ENCODE data around the gene ENO2. TPM values are rescaled to one million over a fixed set of nuclear protein-coding genes. Genes with fewer than 3 reads are reported as not detected.

Gene ENO2
- polyA plus RNA-seq, 1 of the 3 experiments (the other 2 are of a cell fraction) = 50.6 TPM

DNA sequence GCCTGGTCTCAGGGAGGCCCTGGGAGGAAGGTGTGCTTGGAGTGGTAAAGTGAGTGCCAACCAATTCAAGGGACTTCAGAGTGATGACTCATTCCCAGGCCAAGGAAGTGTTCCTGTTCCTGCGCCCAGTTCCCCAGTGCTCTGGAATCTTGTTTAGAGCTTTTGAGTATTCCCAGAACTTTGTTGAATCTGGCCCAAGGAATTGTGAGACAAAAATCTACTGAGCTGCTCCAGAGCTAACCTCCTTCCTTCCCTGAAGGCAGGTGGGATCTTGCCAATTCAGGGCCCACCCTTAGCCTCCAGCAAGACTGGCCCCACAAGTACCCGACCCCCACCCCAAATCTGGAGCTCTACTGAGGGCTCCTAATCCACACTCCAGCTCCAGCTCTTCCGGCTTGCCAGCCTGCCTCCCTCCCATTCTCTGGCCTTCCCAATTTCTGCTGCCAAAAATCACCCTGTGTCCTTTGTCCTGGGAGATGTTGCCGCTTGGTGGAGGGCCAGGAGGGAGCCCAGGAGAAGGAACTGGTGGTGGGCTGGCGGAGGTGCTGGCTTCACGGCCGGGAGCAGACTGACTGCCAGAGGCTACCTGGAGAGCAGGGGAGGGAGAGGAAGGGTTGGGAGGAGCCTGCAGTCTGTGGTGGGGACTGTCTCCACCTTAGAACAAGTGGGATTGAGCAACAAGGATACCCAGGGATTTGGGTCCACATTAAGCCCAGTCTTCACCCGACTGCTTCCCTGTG is 11.3 kb downstream of the ENO2 start (continued):
- TF ChIP-seq, protein P1, sequence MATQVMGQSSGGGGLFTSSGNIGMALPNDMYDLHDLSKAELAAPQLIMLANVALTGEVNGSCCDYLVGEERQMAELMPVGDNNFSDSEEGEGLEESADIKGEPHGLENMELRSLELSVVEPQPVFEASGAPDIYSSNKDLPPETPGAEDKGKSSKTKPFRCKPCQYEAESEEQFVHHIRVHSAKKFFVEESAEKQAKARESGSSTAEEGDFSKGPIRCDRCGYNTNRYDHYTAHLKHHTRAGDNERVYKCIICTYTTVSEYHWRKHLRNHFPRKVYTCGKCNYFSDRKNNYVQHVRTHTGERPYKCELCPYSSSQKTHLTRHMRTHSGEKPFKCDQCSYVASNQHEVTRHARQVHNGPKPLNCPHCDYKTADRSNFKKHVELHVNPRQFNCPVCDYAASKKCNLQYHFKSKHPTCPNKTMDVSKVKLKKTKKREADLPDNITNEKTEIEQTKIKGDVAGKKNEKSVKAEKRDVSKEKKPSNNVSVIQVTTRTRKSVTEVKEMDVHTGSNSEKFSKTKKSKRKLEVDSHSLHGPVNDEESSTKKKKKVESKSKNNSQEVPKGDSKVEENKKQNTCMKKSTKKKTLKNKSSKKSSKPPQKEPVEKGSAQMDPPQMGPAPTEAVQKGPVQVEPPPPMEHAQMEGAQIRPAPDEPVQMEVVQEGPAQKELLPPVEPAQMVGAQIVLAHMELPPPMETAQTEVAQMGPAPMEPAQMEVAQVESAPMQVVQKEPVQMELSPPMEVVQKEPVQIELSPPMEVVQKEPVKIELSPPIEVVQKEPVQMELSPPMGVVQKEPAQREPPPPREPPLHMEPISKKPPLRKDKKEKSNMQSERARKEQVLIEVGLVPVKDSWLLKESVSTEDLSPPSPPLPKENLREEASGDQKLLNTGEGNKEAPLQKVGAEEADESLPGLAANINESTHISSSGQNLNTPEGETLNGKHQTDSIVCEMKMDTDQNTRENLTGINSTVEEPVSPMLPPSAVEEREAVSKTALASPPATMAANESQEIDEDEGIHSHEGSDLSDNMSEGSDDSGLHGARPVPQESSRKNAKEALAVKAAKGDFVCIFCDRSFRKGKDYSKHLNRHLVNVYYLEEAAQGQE (IDR thresholded peaks at IDR 0.05; ENCODE audit: low read depth, low read length) = 0 out of 2 replicates have a peak, but pooled peaks have one; percentile 45
- TF ChIP-seq NRF1 (IDR thresholded peaks at IDR 0.05; ENCODE audit: low read depth, low read length) = no peak

DNA sequence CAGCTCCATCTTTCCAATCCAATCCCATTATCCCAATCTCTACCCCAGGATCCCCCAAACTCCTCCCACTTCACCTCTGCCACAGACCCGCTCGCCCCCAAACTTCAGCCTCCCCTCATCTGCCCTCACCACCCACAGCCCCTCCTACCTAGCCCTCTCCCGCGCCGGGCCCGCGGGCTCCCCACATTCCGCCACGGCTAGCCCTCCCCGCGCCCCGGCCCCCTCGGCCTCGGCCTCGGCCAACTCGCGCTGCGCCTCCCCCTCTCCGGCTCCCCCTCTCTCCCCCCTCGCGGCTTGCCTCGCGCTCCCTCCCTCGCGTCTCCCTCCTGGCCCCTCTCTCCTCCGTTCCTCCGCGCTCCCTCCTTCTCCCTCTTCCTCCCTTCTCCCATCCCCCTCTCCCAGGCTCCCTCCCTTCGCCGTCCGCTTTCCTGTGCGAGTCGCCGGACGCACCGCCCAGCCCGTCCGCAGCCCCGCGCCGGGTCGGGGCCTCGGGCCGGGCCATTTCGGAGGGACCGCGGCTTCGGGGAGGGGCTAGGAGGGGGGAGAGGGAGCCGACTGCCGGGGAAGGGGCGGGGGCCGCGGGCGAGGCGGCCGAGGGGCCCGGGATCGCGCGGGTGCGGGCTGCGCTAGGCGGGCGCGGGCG is 13.1 kb downstream of the ENO2 start, which contains the start of gene ATN1:
Gene ATN1, plus strand, starts transcription at position 581 of the 643 bp plus-strand sequence. CDS start 6,043 bp downstream, outside the sequence.
- H3K9ac ChIP-seq = peak within 1 kb of the TSS; percentile 94
- H2AFZ ChIP-seq (ENCODE audit: low read depth) = peak within 1 kb of the TSS; percentile 68
- H3K9me3 ChIP-seq = no peaks in the 10 kb centered on the region
- H3K36me3 ChIP-seq (replicated peaks in 1 of 2; ENCODE audit: control insufficient read depth in 1 of 2, insufficient read depth in 2 of 2, low read length in 1 of 2) = peaks cover 5 to 18% of the 10 kb centered on the region in 2 experiments
- H3K79me2 ChIP-seq (ENCODE audit: insufficient read depth) = peaks cover 60% of the 10 kb centered on the region
- peaks cover 39% of the 10 kb centered on the region for H4K20me1 ChIP-seq (ENCODE audit: insufficient read depth)
- peak within 1 kb of the TSS; percentile 82 to 87 for H3K4me3 ChIP-seq (ENCODE audit: low read depth in 2 of 2, low read length in 1 of 2)
- 0 out of 2 replicates have a peak, but pooled peaks have one; percentile 45 for TF ChIP-seq SIN3A (IDR thresholded peaks at IDR 0.05; ENCODE audit: borderline replicate concordance, low read depth, low read length)
- TF ChIP-seq GABPA (IDR thresholded peaks at IDR 0.05; ENCODE audit: low read depth) = no peak
- no peak for TF ChIP-seq YY1 (IDR thresholded peaks at IDR 0.05; ENCODE audit: low read depth)
- TF ChIP-seq FOXJ3 (CRISPR knock-in tag; IDR thresholded peaks at IDR 0.05) = no peak
- TF ChIP-seq EP300 (IDR thresholded peaks at IDR 0.05; ENCODE audit: borderline replicate concordance in 1 of 2, low read depth in 1 of 2, low read length in 1 of 2) = peak; percentile 16 to 38; a peak in 2 of 4 replicates
- peak; percentile 74 for TF ChIP-seq TAF1 (IDR thresholded peaks at IDR 0.05; ENCODE audit: borderline replicate concordance, low read depth, low read length)
- TF ChIP-seq CHD2 (IDR thresholded peaks at IDR 0.05; ENCODE audit: low read length, partially characterized antibody) = peak; percentile 89
- peak; percentile 68 for TF ChIP-seq POLR2AphosphoS5 (IDR thresholded peaks at IDR 0.05; ENCODE audit: low read depth, low read length)
- TF ChIP-seq, protein P2, sequence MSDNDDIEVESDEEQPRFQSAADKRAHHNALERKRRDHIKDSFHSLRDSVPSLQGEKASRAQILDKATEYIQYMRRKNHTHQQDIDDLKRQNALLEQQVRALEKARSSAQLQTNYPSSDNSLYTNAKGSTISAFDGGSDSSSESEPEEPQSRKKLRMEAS (IDR thresholded peaks at IDR 0.05; ENCODE audit: low read depth) = peak; percentile 60; the same call in 1 of the 2 replicates
- H3F3A ChIP-seq (replicated peaks; ENCODE audit: insufficient read depth) = peaks cover 33% of the 10 kb centered on the region
- WGBS (ENCODE audit: low lambda C conversion rate) = 2% methylated on average over 48 of the region's 66 CpGs
- peak; percentile 91 for DNase-seq
- POLR2A ChIA-PET = interaction anchor here (0.7 to 7.3 kb wide), 7 partner anchors 10 to 60 kb away, joined by 3 to 82 read pairs (median 4); partner anchors contain the start of genes C12orf57, ENO2 and RNU7-1
- H3K4me2 ChIP-seq = peak within 1 kb of the TSS; percentile 95
- no peaks in the 10 kb centered on the region for H3K9me2 ChIP-seq
- H3K27me3 ChIP-seq (ENCODE audit: insufficient read depth) = no peaks in the 10 kb centered on the region
- H3K27ac ChIP-seq (ENCODE audit: low read depth in 2 of 2, low read length in 1 of 2) = peak within 1 kb of the TSS; percentile 76 to 90
- CTCF ChIA-PET = interaction anchor here (0.8 to 8.2 kb wide), 11 partner anchors 10 to 181 kb away, joined by 3 to 134 read pairs (median 10); partner anchors contain the start of genes C12orf57, ENO2 and RNU7-1
- H3K4me1 ChIP-seq (ENCODE audit: control insufficient read depth in 1 of 2, insufficient read depth in 2 of 2, low read depth in 1 of 2, low read length in 1 of 2) = peaks cover 37 to 38% of the 10 kb centered on the region in 2 experiments

All from SK-N-SH (cell line).